ENCODE measurements around the gene SYT13. TPM values are rescaled to one million over a fixed set of nuclear protein-coding genes. Genes with fewer than 3 reads are reported as not detected.

The SYT13 gene
- total RNA-seq, 1 experiment from 2014 or later = 9.4 TPM

DNA sequence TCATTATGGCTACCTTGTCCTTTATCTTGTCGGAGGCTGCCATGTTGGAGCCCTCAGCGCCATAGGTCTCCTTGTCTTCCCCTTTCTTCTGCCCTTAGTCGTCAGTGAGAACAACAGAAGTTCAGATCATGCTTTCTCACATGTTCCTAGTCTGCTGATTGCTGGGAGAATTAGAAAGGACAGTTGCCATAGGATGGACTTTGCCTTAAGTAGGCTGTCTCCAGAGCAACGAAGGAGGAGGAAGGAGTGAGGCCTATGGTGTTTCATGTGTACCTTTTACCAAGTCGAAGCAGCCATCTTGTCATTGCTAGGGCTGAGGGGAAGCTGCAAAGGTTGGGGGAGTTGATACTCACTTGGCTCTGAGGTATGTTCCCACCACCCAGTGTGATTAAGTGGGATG, 62.6 kb downstream of the SYT13 start:
- TF ChIP-seq, protein P1, sequence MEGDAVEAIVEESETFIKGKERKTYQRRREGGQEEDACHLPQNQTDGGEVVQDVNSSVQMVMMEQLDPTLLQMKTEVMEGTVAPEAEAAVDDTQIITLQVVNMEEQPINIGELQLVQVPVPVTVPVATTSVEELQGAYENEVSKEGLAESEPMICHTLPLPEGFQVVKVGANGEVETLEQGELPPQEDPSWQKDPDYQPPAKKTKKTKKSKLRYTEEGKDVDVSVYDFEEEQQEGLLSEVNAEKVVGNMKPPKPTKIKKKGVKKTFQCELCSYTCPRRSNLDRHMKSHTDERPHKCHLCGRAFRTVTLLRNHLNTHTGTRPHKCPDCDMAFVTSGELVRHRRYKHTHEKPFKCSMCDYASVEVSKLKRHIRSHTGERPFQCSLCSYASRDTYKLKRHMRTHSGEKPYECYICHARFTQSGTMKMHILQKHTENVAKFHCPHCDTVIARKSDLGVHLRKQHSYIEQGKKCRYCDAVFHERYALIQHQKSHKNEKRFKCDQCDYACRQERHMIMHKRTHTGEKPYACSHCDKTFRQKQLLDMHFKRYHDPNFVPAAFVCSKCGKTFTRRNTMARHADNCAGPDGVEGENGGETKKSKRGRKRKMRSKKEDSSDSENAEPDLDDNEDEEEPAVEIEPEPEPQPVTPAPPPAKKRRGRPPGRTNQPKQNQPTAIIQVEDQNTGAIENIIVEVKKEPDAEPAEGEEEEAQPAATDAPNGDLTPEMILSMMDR (IDR thresholded peaks at IDR 0.05; ENCODE audit: insufficient read depth in 1 of 2, low read depth in 1 of 2, low read length in 1 of 2, severe bottlenecking in 1 of 2, unreplicated experiment in 1 of 2) = no peak
- no TSS peak for BruUV-seq (replicated peaks)
- ChIA-PET POLR2A (no interaction called here), CTCF (no interaction called here)
- Histone ChIP-seq H3K27me3 (replicated peaks; ENCODE audit: control insufficient read depth, insufficient read depth, low read length) (no peaks in the 10 kb centered on the region), H3K4me3 (ENCODE audit: low read depth, low read length) (no peak overlapping the region), H3K9me3 (no peaks in the 10 kb centered on the region), H3K36me3 (ENCODE audit: control insufficient read depth, insufficient read depth, low read length) (peaks cover 2% of the 10 kb centered on the region), H3K4me1 (no peaks in the 10 kb centered on the region)
- intact Hi-C loops (cut with micrococcal nuclease; ENCODE audit: unreplicated experiment) = no loop called here
- Mint-ChIP-seq H3K9me3 (ENCODE audit: unreplicated experiment) (no peaks in the 10 kb centered on the region), H3K27ac (ENCODE audit: unreplicated experiment) (no peak overlapping the region), H3K27me3 (ENCODE audit: insufficient read depth, unreplicated experiment) (no peaks in the 10 kb centered on the region), H3K36me3 (ENCODE audit: insufficient read depth, unreplicated experiment) (peaks cover 7% of the 10 kb centered on the region), H3K4me1 (ENCODE audit: low read depth, unreplicated experiment) (no peaks in the 10 kb centered on the region), H3K4me3 (ENCODE audit: unreplicated experiment) (no peak overlapping the region)
- no peak for DNase-seq

DNA sequence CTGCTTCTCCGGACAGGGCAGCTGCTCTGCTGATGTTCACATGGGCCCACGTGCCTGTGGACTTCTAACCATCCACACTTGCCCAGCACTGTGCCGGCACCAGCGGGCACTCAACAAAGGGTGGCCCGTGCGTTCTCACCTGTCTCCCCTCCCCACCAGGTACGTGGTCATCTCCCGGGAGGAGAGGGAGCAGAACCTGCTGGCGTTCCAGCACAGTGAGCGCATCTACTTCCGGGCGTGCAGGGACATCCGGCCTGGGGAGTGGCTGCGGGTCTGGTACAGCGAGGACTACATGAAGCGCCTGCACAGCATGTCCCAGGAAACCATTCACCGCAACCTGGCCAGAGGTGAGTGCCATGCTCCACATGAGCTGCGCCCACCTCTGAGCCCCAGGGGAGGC, 66.7 kb downstream of the SYT13 start:
- Mint-ChIP-seq H3K27ac (ENCODE audit: unreplicated experiment) (no peak overlapping the region), H3K4me1 (ENCODE audit: low read depth, unreplicated experiment) (no peaks in the 10 kb centered on the region), H3K27me3 (ENCODE audit: insufficient read depth, unreplicated experiment) (no peaks in the 10 kb centered on the region), H3K9me3 (ENCODE audit: unreplicated experiment) (no peaks in the 10 kb centered on the region), H3K36me3 (ENCODE audit: insufficient read depth, unreplicated experiment) (no peaks in the 10 kb centered on the region), H3K4me3 (ENCODE audit: unreplicated experiment) (no peak overlapping the region)
- no TSS peak for BruUV-seq (replicated peaks)
- H3K4me3 ChIP-seq (ENCODE audit: low read depth, low read length) = no peak overlapping the region
- ChIA-PET CTCF (no interaction called here), POLR2A (no interaction called here)
- DNase-seq = no peak
- TF ChIP-seq, protein P1 (IDR thresholded peaks at IDR 0.05; ENCODE audit: insufficient read depth in 1 of 2, low read depth in 1 of 2, low read length in 1 of 2, severe bottlenecking in 1 of 2, unreplicated experiment in 1 of 2) = no peak
- 0 out of 2 replicates have a peak, but pooled peaks cover 2% of the 10 kb centered on the region for H3K4me1 ChIP-seq
- no peaks in the 10 kb centered on the region for H3K27me3 ChIP-seq (replicated peaks; ENCODE audit: control insufficient read depth, insufficient read depth, low read length)
- intact Hi-C loops (cut with micrococcal nuclease; ENCODE audit: unreplicated experiment) = no loop called here
- peaks cover 2% of the 10 kb centered on the region for H3K36me3 ChIP-seq (ENCODE audit: control insufficient read depth, insufficient read depth, low read length)
- H3K9me3 ChIP-seq = no peaks in the 10 kb centered on the region

DNA sequence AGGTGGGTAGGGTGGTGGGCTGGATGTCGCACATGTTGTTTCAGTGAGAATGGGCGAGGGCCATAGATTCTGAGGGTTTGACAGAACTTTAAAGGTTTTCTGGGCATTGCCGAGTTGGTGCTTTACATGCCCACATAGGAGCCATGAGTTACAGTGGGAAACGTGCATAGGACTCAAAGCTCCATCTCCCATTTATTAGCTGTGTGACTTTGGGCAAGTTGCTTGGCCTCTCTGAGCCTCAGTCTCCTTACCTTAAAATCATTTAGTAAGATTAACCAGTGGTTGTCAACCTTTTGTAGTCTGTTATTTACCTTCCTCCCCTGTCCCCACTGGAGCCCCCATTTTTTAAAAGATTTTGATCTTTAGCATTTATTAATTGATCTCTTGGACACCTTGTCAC, 67.4 kb downstream of the SYT13 start:
- no TSS peak for BruUV-seq (replicated peaks)
- no peaks in the 10 kb centered on the region for H3K36me3 Mint-ChIP-seq (ENCODE audit: insufficient read depth, unreplicated experiment)
- H3K27me3 Mint-ChIP-seq (ENCODE audit: insufficient read depth, unreplicated experiment) = no peaks in the 10 kb centered on the region
- ChIA-PET POLR2A (no interaction called here), CTCF (no interaction called here)
- intact Hi-C loops (cut with micrococcal nuclease; ENCODE audit: unreplicated experiment) = no loop called here
- H3K36me3 ChIP-seq (ENCODE audit: control insufficient read depth, insufficient read depth, low read length) = peaks cover 2% of the 10 kb centered on the region
- no peaks in the 10 kb centered on the region for H3K9me3 Mint-ChIP-seq (ENCODE audit: unreplicated experiment)
- no peak overlapping the region for H3K4me3 ChIP-seq (ENCODE audit: low read depth, low read length)
- no peak for DNase-seq
- H3K9me3 ChIP-seq = no peaks in the 10 kb centered on the region
- no peak overlapping the region for H3K27ac Mint-ChIP-seq (ENCODE audit: unreplicated experiment)
- H3K4me3 Mint-ChIP-seq (ENCODE audit: unreplicated experiment) = no peak overlapping the region
- no peaks in the 10 kb centered on the region for H3K4me1 Mint-ChIP-seq (ENCODE audit: low read depth, unreplicated experiment)
- TF ChIP-seq, protein P1 (IDR thresholded peaks at IDR 0.05; ENCODE audit: insufficient read depth in 1 of 2, low read depth in 1 of 2, low read length in 1 of 2, severe bottlenecking in 1 of 2, unreplicated experiment in 1 of 2) = no peak
- H3K4me1 ChIP-seq = 0 out of 2 replicates have a peak, but pooled peaks cover 2% of the 10 kb centered on the region
- no peaks in the 10 kb centered on the region for H3K27me3 ChIP-seq (replicated peaks; ENCODE audit: control insufficient read depth, insufficient read depth, low read length)
